MCF 10A (cell line): ENCODE results near the gene INPP5B. TPM values are rescaled to one million over a fixed set of nuclear protein-coding genes. Genes with fewer than 3 reads are reported as not detected.

ENCODE experiments used
- BruUV-seq: library from RNA; stranded (reverse); fragments of 400-500 nt; replicated peaks from 2 replicates; lab custom pipeline; 2021; lab: Mats Ljungman, UMichigan
- CTCF ChIA-PET: fragments of 300-600 bp; sonication (Branson Sonifier 250); formaldehyde crosslinking; extraction: SDS; loops from one replicate; lab custom pipeline; 2021; ENCODE audit warnings: antibody characterized with exemption, inconsistent platforms; lab: Yijun Ruan, JAX
- POLR2A ChIA-PET: fragments of 300-600, 350-650 bp; sonication (Branson Sonifier 250); formaldehyde crosslinking; extraction: SDS; loops from one replicate; lab custom pipeline; 2020; ENCODE audit warnings: antibody characterized with exemption, inconsistent platforms; lab: Yijun Ruan, JAX
- DNase-seq: peaks from one replicate; pipeline ENCODE4 v3.0.0-alpha.2; 2018; ENCODE audit not compliant: unreplicated experiment
- H3K27ac Mint-ChIP-seq: one replicate; pipeline ENCODE4 v1.8.0; 2022; ENCODE audit warnings: mild to moderate bottlenecking, low read depth, mixed read lengths; ENCODE audit not compliant: unreplicated experiment
- H3K27me3 Mint-ChIP-seq: one replicate; pipeline ENCODE4 v1.8.0; 2022; ENCODE audit warnings: mixed read lengths; ENCODE audit not compliant: insufficient read depth, unreplicated experiment
- H3K36me3 Mint-ChIP-seq: one replicate; pipeline ENCODE4 v1.8.0; 2022; ENCODE audit warnings: mild to moderate bottlenecking, moderate library complexity, mixed read lengths; ENCODE audit not compliant: insufficient read depth, unreplicated experiment
- H3K4me1 Mint-ChIP-seq: one replicate; pipeline ENCODE4 v1.8.0; 2022; ENCODE audit warnings: mixed read lengths; ENCODE audit not compliant: insufficient read depth, unreplicated experiment
- H3K4me3 Mint-ChIP-seq: one replicate; pipeline ENCODE4 v1.8.0; 2022; ENCODE audit warnings: mild to moderate bottlenecking, moderate library complexity, mixed read lengths; ENCODE audit not compliant: unreplicated experiment
- H3K9me3 Mint-ChIP-seq: one replicate; pipeline ENCODE4 v1.8.0; 2022; ENCODE audit warnings: mixed read lengths; ENCODE audit not compliant: unreplicated experiment
- intact Hi-C: fragments of 100-400 bp; cut with micrococcal nuclease; formaldehyde crosslinking; loops from 2 replicates; pipeline ENCODE4 v1.14.1; 2022
- total RNA-seq: library from RNA; stranded (reverse); gene quantifications from 2 replicates; pipeline ENCODE4 v1.2.3, GENCODE V29; 2022
- TF ChIP-seq, protein P1 (sequence below): fragments of 200-600 bp; IDR thresholded peaks from one replicate; pipeline ENCODE4 v1.8.0; 2022; ENCODE audit warnings: antibody characterized with exemption, mild to moderate bottlenecking; ENCODE audit not compliant: unreplicated experiment

Gene INPP5B
- total RNA-seq, 1 experiment from 2014 or later: 4.7 TPM

DNA sequence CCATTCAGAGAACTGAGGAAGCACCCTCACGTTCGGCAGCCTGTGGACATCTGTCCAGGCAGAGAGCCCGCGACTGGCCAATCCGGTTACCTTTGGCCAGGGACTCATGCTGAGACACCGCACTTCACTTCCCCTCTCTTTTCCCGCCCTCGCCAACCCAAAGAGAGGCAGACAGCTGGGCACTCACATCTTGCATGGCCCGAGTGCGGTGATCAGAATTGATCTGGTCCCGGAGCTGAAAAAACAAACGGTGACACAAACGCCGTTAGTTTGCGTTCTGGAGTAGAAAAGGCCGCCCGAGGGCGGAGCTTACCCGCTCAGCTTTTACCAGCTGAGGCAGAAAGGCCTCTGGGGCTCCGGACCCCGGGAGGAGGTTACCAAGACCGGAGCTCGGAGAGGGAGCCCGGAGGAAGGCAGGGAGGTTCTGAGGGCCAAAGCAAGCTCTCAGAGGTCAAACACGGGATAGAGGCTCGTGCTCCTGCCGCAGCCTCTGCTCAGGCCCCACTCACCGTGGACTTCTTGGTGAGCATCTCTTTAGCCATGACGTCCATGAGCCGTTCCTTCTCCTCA is 42.6 kb upstream of the INPP5B start:
- peaks cover 42% of the 10 kb centered on the region for H3K36me3 Mint-ChIP-seq
- H3K4me3 Mint-ChIP-seq: peak overlapping the region; percentile 88
- peak; percentile 40 for DNase-seq
- H3K27me3 Mint-ChIP-seq: no peaks in the 10 kb centered on the region
- TF ChIP-seq, protein P1, sequence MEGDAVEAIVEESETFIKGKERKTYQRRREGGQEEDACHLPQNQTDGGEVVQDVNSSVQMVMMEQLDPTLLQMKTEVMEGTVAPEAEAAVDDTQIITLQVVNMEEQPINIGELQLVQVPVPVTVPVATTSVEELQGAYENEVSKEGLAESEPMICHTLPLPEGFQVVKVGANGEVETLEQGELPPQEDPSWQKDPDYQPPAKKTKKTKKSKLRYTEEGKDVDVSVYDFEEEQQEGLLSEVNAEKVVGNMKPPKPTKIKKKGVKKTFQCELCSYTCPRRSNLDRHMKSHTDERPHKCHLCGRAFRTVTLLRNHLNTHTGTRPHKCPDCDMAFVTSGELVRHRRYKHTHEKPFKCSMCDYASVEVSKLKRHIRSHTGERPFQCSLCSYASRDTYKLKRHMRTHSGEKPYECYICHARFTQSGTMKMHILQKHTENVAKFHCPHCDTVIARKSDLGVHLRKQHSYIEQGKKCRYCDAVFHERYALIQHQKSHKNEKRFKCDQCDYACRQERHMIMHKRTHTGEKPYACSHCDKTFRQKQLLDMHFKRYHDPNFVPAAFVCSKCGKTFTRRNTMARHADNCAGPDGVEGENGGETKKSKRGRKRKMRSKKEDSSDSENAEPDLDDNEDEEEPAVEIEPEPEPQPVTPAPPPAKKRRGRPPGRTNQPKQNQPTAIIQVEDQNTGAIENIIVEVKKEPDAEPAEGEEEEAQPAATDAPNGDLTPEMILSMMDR: no peak
- ChIA-PET POLR2A (interaction anchor here (0.6 to 4.4 kb wide), 17 partner anchors 11 to 870 kb away, joined by 3 to 27 read pairs (median 4); partner anchors contain the start of genes CDCA8, MTF1, RRAGC and UTP11), CTCF (interaction anchor here (0.6 to 6.3 kb wide), 13 partner anchors 12 to 868 kb away, joined by 3 to 63 read pairs (median 5); partner anchors contain the start of genes MTF1 and UTP11)
- TSS peak; percentile 48 for BruUV-seq
- intact Hi-C loops: loop anchor here (1.0 kb wide), 1 partner anchor 30 kb away; no protein-coding TSS in a partner anchor
- peaks cover 3% of the 10 kb centered on the region for H3K4me1 Mint-ChIP-seq
- peak overlapping the region; percentile 82 for H3K27ac Mint-ChIP-seq
- H3K9me3 Mint-ChIP-seq: no peaks in the 10 kb centered on the region

DNA sequence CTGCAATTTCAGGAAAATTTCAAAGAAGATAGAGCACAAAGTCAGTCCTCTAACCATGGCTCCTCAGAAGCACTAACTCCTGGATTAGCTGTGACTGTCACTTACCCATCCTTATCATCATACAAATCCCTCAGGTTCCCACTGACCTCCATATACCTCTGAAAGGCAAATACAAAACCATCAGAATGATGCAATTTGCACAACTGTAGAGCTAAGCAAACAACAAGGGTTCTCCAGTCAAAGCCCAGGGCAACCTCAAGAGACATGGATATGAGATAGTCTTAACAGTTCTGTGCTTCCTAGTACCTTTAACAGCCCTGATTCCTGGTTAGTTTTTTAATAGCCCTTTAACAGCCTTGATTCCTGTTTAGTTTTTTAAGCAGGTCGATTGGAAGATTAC is 40.8 kb upstream of the INPP5B start:
- no TSS peak for BruUV-seq
- intact Hi-C loops: no loop called here
- no peak overlapping the region for H3K27ac Mint-ChIP-seq

GRCh38 chr1:37983546-37983945 is 36.7 kb upstream of the INPP5B start:
- TF ChIP-seq, protein P1: no peak
- intact Hi-C loops: no loop called here
- no peak for DNase-seq
- Mint-ChIP-seq H3K9me3 (no peaks in the 10 kb centered on the region), H3K4me3 (no peak overlapping the region), H3K27ac (no peak overlapping the region), H3K27me3 (no peaks in the 10 kb centered on the region), H3K4me1 (no peaks in the 10 kb centered on the region), H3K36me3 (peaks cover 94% of the 10 kb centered on the region)
- ChIA-PET POLR2A (no interaction called here), CTCF (interaction anchor here (0.6 kb wide), 2 partner anchors 18 to 301 kb away, joined by 3 read pairs; no protein-coding TSS in a partner anchor)
- BruUV-seq: no TSS peak

More for the DNA sequence above, 40.8 kb upstream of the INPP5B start:
- CTCF ChIA-PET: interaction anchor here (0.5 to 1.7 kb wide), 7 partner anchors 12 to 444 kb away, joined by 3 to 7 read pairs (median 4); no protein-coding TSS in a partner anchor
- H3K36me3 Mint-ChIP-seq: peaks cover 60% of the 10 kb centered on the region
- H3K9me3 Mint-ChIP-seq: no peaks in the 10 kb centered on the region
- no peak for DNase-seq
- POLR2A ChIA-PET: interaction anchor here (1.3 to 1.9 kb wide), 2 partner anchors 25 to 56 kb away, joined by 4 read pairs; no protein-coding TSS in a partner anchor
- peaks cover 3% of the 10 kb centered on the region for H3K4me1 Mint-ChIP-seq
- no peak overlapping the region for H3K4me3 Mint-ChIP-seq
- TF ChIP-seq, protein P1: no peak
- H3K27me3 Mint-ChIP-seq: no peaks in the 10 kb centered on the region

- ChIA-PET CTCF (interaction anchor here (0.6 kb wide), 1 partner anchor 282 kb away, joined by 4 read pairs; no protein-coding TSS in a partner anchor), POLR2A (no interaction called here)
- Mint-ChIP-seq H3K4me1 (no peaks in the 10 kb centered on the region), H3K27me3 (no peaks in the 10 kb centered on the region), H3K36me3 (peaks cover 97% of the 10 kb centered on the region), H3K9me3 (no peaks in the 10 kb centered on the region), H3K4me3 (no peak overlapping the region), H3K27ac (no peak overlapping the region)
- no peak for DNase-seq
- TF ChIP-seq, protein P1: no peak
- intact Hi-C loops: loop anchor here (10.0 kb wide), 1 partner anchor 164 kb away; no protein-coding TSS in a partner anchor
- BruUV-seq: no TSS peak
Observed at GRCh38 chr1:37978541-37978940, 31.7 kb upstream of the INPP5B start.
